Uterus (tissue), 4 donors: ENCODE measurements around the gene VPS45. TPM values are rescaled to one million over a fixed set of nuclear protein-coding genes. Genes with fewer than 3 reads are reported as not detected.

Source experiments
- DNase-seq, 2 donors: peaks; one replicate each; pipeline ENCODE4 v3.0.0-alpha.2; 2019 to 2020
- H3K27ac ChIP-seq, 2 donors: fragments of 200-600 bp; sonication (generic); 1 replicate in 1 of 2; 2 replicates in 1 of 2; pipeline ENCODE4 v1.5.1; 2016 to 2018
- H3K27me3 ChIP-seq, 2 donors: fragments of 200-600 bp; sonication (generic); one replicate each; pipeline ENCODE4 v1.5.1; 2018 to 2019; ENCODE audit warnings: control low read depth in 1 of 2
- H3K36me3 ChIP-seq, 2 donors: fragments of 200-600 bp; sonication (generic); one replicate each; pipeline ENCODE4 v1.5.1; 2019; ENCODE audit warnings: control low read depth in 1 of 2
- H3K4me1 ChIP-seq, 2 donors: fragments of 200-600 bp; sonication (generic); one replicate each; pipeline ENCODE4 v1.5.1; 2018 to 2019; ENCODE audit warnings: control low read depth in 1 of 2
- H3K4me3 ChIP-seq, 2 donors: fragments of 200-600 bp; sonication (generic); 1 replicate in 1 of 2; 2 replicates in 1 of 2; pipeline ENCODE4 v1.5.1; 2018 to 2019; ENCODE audit warnings: mild to moderate bottlenecking in 1 of 2
- H3K9me3 ChIP-seq, 2 donors: fragments of 200-600 bp; sonication (generic); one replicate each; pipeline ENCODE4 v1.5.1; 2019; ENCODE audit warnings: control low read depth in 1 of 2
- CTCF ChIP-seq, 4 experiments: fragments of 200-600 bp in 2 of 4; fragments of 450-650 bp in 2 of 4; sonication (generic) in 2 of 4; IDR thresholded peaks; one replicate each; pipeline ENCODE4 v1.5.1; 2016 to 2019; ENCODE audit warnings: antibody characterized with exemption in 4 of 4, mild to moderate bottlenecking in 2 of 4, moderate library complexity in 1 of 4
- POLR2A ChIP-seq, 2 donors: fragments of 450-650 bp; IDR thresholded peaks; one replicate each; pipeline ENCODE4 v1.6.1; 2016; ENCODE audit warnings: antibody characterized with exemption in 2 of 2, mild to moderate bottlenecking in 1 of 2, moderate library complexity in 1 of 2
- intact Hi-C: fragments of 100-400 bp; cut with DNase I; formaldehyde crosslinking; loops from one replicate; pipeline ENCODE4 v1.15.1; 2023; ENCODE audit warnings: low total_unique reads
- total RNA-seq, 4 donors: library from RNA; depleted of rRNA in 3 of 4; stranded (reverse); fragments of >200 nt in 3 of 4; gene quantifications; one replicate each; pipeline versions ENCODE4 v1.1.0 to v1.2.4, GENCODE V29; 2014 to 2023
- donor health status: DM: yes; HTN: yes; CAD: no.

The VPS45 gene
- total RNA-seq, 4 donors from 2014 or later: 28.4 to 86.3 (median 66.9) TPM

- no peaks in the 10 kb centered on the region for H3K36me3 ChIP-seq
- H3K4me3 ChIP-seq: no peak overlapping the region
- no peaks in the 10 kb centered on the region for H3K4me1 ChIP-seq
- intact Hi-C loops: no loop called here
- H3K9me3 ChIP-seq: no peaks in the 10 kb centered on the region
- H3K27me3 ChIP-seq: no peaks in the 10 kb centered on the region
- no peak for TF ChIP-seq CTCF (IDR thresholded peaks at IDR 0.05)
- TF ChIP-seq POLR2A (IDR thresholded peaks at IDR 0.05): no peak
- no peak for DNase-seq
- no peak overlapping the region for H3K27ac ChIP-seq
Measured at GRCh38 chr1:150102986-150103385, 35.4 kb downstream of the VPS45 start.

- TF ChIP-seq CTCF (IDR thresholded peaks at IDR 0.05) (no peak), POLR2A (IDR thresholded peaks at IDR 0.05) (no peak)
- no peaks in the 10 kb centered on the region for H3K36me3 ChIP-seq
- no peaks in the 10 kb centered on the region for H3K4me1 ChIP-seq
- no peak overlapping the region for H3K4me3 ChIP-seq
- H3K9me3 ChIP-seq: no peaks in the 10 kb centered on the region
- intact Hi-C loops: no loop called here
- H3K27me3 ChIP-seq: no peaks in the 10 kb centered on the region
- H3K27ac ChIP-seq: no peak overlapping the region
- DNase-seq: no peak
Measured at GRCh38 chr1:150106341-150106740, 38.8 kb downstream of the VPS45 start.

GRCh38 chr1:150109586-150109985 lies 42.0 kb downstream of the VPS45 start:
- no peak for DNase-seq
- Histone ChIP-seq H3K4me3 (no peak overlapping the region), H3K27me3 (no peaks in the 10 kb centered on the region), H3K4me1 (no peaks in the 10 kb centered on the region), H3K36me3 (no peaks in the 10 kb centered on the region), H3K9me3 (no peaks in the 10 kb centered on the region), H3K27ac (peak overlapping the region in 1 of 2 donors; percentile 30)
- no peak for TF ChIP-seq POLR2A (IDR thresholded peaks at IDR 0.05)
- TF ChIP-seq CTCF (IDR thresholded peaks at IDR 0.05): no peak
- intact Hi-C loops: no loop called here

- intact Hi-C loops: no loop called here
- Histone ChIP-seq H3K27me3 (no peaks in the 10 kb centered on the region), H3K4me1 (no peaks in the 10 kb centered on the region), H3K9me3 (peaks cover 0 to 4% of the 10 kb centered on the region in 2 donors), H3K27ac (peak overlapping the region in 1 of 2 donors; percentile 30), H3K4me3 (no peak overlapping the region), H3K36me3 (no peaks in the 10 kb centered on the region)
- no peak for DNase-seq
- TF ChIP-seq CTCF (IDR thresholded peaks at IDR 0.05) (no peak), POLR2A (IDR thresholded peaks at IDR 0.05) (no peak)
Measured at GRCh38 chr1:150110116-150110515, 42.5 kb downstream of the VPS45 start.

GRCh38 chr1:150111670-150112069 lies 44.1 kb downstream of the VPS45 start:
- H3K9me3 ChIP-seq: peaks cover 0 to 4% of the 10 kb centered on the region in 2 donors
- no peaks in the 10 kb centered on the region for H3K27me3 ChIP-seq
- no peak overlapping the region for H3K4me3 ChIP-seq
- intact Hi-C loops: no loop called here
- DNase-seq: no peak
- no peak overlapping the region for H3K27ac ChIP-seq
- TF ChIP-seq POLR2A (IDR thresholded peaks at IDR 0.05) (no peak), CTCF (IDR thresholded peaks at IDR 0.05) (no peak)
- no peaks in the 10 kb centered on the region for H3K4me1 ChIP-seq
- no peaks in the 10 kb centered on the region for H3K36me3 ChIP-seq
